Gastrocnemius medialis (tissue), 4 donors: ENCODE data around the gene PLCZ1. TPM values are rescaled to one million over a fixed set of nuclear protein-coding genes. Genes with fewer than 3 reads are reported as not detected.

ENCODE experiments used
- ATAC-seq, 2 donors: fragments of 150-250 bp; one replicate each; pipeline ENCODE4 v1.9.1; 2016
- DNase-seq, 2 donors: peaks; one replicate each; pipeline ENCODE4 v3.0.0-alpha.2; 2019
- H3K27ac ChIP-seq, 4 donors: fragments of 200-600 bp; sonication (generic); 1 replicate in 1 of 4; 2 replicates in 3 of 4; pipeline ENCODE4 v1.5.1; 2016 to 2018; ENCODE audit warnings: mild to moderate bottlenecking in 2 of 4, moderate library complexity in 1 of 4
- H3K27me3 ChIP-seq, 3 donors: fragments of 200-600 bp; sonication (generic) in 2 of 3; 1 replicate in 1 of 3; 2 replicates in 2 of 3; pipeline versions ENCODE4 v1.5.1 to v1.6.0; 2016 to 2019; ENCODE audit warnings: mild to moderate bottlenecking in 1 of 3, moderate library complexity in 1 of 3
- H3K36me3 ChIP-seq, 2 donors: fragments of 200-600 bp; sonication (generic) in 1 of 2; one replicate each; pipeline ENCODE4 v1.5.1; 2017 to 2018
- H3K4me1 ChIP-seq, 2 donors: fragments of 200-600 bp; sonication (generic) in 1 of 2; one replicate each; pipeline ENCODE4 v1.5.1; 2016 to 2017; ENCODE audit warnings: mild to moderate bottlenecking in 2 of 2
- H3K4me3 ChIP-seq, 4 donors: fragments of 200-600 bp; sonication (generic) in 3 of 4; 1 replicate in 1 of 4; 2 replicates in 3 of 4; pipeline ENCODE4 v1.5.1; 2016 to 2019; ENCODE audit warnings: mild to moderate bottlenecking in 2 of 4
- H3K9me3 ChIP-seq, 3 donors: fragments of 200-600 bp; sonication (generic) in 2 of 3; 1 replicate in 1 of 3; 2 replicates in 2 of 3; pipeline ENCODE4 v1.5.1; 2016 to 2019
- POLR2A ChIP-seq, 2 donors: fragments of 450-650 bp; IDR thresholded peaks; one replicate each; pipeline ENCODE4 v1.6.1; 2017; ENCODE audit warnings: antibody characterized with exemption in 2 of 2, mild to moderate bottlenecking in 2 of 2, moderate library complexity in 2 of 2
- in situ Hi-C, 4 donors: fragments of 200-750 bp; cut with MboI; loops; one replicate each; pipeline versions ENCODE4 v1.15.0 to v1.8.0; 2017; ENCODE audit warnings: low sequenced_read_pairs in 4 of 4
- intact Hi-C: fragments of 100-400 bp; cut with DNase I; formaldehyde crosslinking; loops from one replicate; pipeline ENCODE4 v1.15.1; 2023; ENCODE audit warnings: low total_unique reads
- total RNA-seq, 4 donors: library from RNA; depleted of rRNA; stranded (reverse); fragments of >200 nt; gene quantifications; one replicate each; pipeline versions ENCODE4 v1.1.0 to v1.2.3, GENCODE V29; 2016
- TF ChIP-seq, protein P1 (sequence below), 5 experiments: fragments of 450-650 bp in 3 of 5; fragments of 200-600 bp in 2 of 5; sonication (generic) in 2 of 5; IDR thresholded peaks in 4 of 5; conservative IDR thresholded peaks in 1 of 5; 1 replicate in 4 of 5; 2 replicates in 1 of 5; pipeline ENCODE4 v1.5.1; 2016 to 2019; ENCODE audit warnings: antibody characterized with exemption in 5 of 5, mild to moderate bottlenecking in 3 of 5, moderate library complexity in 3 of 5

PLCZ1 gene
- total RNA-seq, 4 donors from 2014 or later: not detected

DNA sequence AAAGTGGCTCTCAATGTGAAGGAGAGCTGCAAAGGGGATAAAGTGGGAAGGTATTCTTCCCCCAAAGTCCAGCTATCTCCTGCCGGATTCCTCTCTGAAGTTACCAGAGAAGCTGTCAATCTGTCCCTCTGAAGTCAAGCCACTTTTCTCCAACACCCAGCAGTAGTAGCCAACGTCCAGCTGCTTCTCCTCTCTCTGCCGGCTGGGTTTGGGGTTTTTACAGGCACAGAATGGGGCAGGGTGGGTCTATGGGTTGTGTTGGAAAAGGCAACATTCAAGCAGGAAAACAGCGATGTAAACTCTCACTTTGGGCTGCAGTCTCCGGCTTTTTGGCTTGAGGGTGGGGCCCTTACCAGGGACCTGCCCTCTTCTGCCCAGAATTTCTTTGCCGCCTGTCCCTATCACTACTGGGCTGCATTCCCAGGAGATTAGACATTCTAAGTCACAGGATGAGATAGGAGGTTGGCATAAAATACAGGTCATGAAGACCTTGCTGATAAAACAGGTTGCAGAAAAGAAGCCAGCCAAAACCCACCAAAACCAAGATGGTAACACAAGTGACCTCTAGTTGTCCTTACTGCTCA lies 16.4 kb upstream of the PLCZ1 start:
- in situ Hi-C loops: no loop called here
- DNase-seq: no peak
- no peaks in the 10 kb centered on the region for H3K36me3 ChIP-seq
- H3K27me3 ChIP-seq: no peaks in the 10 kb centered on the region
- ATAC-seq: no peak
- H3K4me3 ChIP-seq: no peak overlapping the region
- no peak for TF ChIP-seq POLR2A (IDR thresholded peaks at IDR 0.05)
- TF ChIP-seq, protein P1, sequence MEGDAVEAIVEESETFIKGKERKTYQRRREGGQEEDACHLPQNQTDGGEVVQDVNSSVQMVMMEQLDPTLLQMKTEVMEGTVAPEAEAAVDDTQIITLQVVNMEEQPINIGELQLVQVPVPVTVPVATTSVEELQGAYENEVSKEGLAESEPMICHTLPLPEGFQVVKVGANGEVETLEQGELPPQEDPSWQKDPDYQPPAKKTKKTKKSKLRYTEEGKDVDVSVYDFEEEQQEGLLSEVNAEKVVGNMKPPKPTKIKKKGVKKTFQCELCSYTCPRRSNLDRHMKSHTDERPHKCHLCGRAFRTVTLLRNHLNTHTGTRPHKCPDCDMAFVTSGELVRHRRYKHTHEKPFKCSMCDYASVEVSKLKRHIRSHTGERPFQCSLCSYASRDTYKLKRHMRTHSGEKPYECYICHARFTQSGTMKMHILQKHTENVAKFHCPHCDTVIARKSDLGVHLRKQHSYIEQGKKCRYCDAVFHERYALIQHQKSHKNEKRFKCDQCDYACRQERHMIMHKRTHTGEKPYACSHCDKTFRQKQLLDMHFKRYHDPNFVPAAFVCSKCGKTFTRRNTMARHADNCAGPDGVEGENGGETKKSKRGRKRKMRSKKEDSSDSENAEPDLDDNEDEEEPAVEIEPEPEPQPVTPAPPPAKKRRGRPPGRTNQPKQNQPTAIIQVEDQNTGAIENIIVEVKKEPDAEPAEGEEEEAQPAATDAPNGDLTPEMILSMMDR (IDR thresholded peaks at IDR 0.05 in 4 of 5, conservative IDR thresholded peaks at IDR 0.05 in 1 of 5): no peak
- intact Hi-C loops: no loop called here
- no peaks in the 10 kb centered on the region for H3K4me1 ChIP-seq
- H3K9me3 ChIP-seq: no peaks in the 10 kb centered on the region
- no peak overlapping the region for H3K27ac ChIP-seq

GRCh38 chr12:18753481-18754123 lies 15.8 kb upstream of the PLCZ1 start:
- Histone ChIP-seq H3K9me3 (no peaks in the 10 kb centered on the region), H3K27ac (no peak overlapping the region), H3K36me3 (no peaks in the 10 kb centered on the region), H3K27me3 (no peaks in the 10 kb centered on the region), H3K4me1 (no peaks in the 10 kb centered on the region), H3K4me3 (no peak overlapping the region)
- ATAC-seq (no peak), DNase-seq (no peak)
- TF ChIP-seq, protein P1 (IDR thresholded peaks at IDR 0.05 in 4 of 5, conservative IDR thresholded peaks at IDR 0.05 in 1 of 5): no peak
- no peak for TF ChIP-seq POLR2A (IDR thresholded peaks at IDR 0.05)
- intact Hi-C loops: no loop called here
- in situ Hi-C loops: no loop called here

- Histone ChIP-seq H3K4me3 (no peak overlapping the region), H3K36me3 (no peaks in the 10 kb centered on the region), H3K27me3 (no peaks in the 10 kb centered on the region), H3K9me3 (no peaks in the 10 kb centered on the region), H3K27ac (no peak overlapping the region), H3K4me1 (no peaks in the 10 kb centered on the region)
- TF ChIP-seq, protein P1 (IDR thresholded peaks at IDR 0.05 in 4 of 5, conservative IDR thresholded peaks at IDR 0.05 in 1 of 5): no peak
- no peak for TF ChIP-seq POLR2A (IDR thresholded peaks at IDR 0.05)
- ATAC-seq (no peak), DNase-seq (no peak)
- in situ Hi-C loops (no loop called here), intact Hi-C loops (no loop called here)
These were observed 15.1 kb upstream of the PLCZ1 start for GRCh38 chr12:18752947-18753346.

DNA sequence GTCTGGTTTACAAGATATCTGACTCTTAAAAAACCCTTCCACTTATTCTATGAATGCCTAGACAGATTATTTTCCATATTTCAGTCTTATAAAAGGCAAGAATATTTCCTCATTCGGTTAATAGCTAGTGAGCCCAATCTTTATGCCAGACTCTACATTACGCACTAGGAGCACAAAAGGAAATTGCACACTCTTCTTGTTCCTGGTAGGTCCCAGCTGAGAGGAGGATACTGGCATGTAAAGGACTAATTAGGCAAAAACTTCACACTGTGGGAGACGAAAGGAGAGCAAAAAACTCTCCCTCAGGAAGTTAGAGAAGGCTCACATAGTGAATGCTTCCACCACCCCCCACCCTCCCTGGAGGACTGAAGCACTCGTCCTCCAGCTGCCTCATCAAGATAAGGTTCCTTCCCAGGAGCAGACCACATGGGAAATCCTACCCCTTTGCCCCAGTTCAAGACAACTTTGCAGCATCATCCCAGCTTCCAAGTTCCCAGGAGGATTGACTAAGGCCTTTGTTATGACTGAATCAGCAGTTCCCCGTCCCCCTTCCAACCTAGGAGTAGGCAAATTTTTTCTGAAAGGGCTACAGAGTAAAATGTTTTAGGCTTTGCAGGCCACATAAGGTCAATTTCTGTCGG lies 14.6 kb upstream of the PLCZ1 start:
- H3K4me1 ChIP-seq: no peaks in the 10 kb centered on the region
- H3K9me3 ChIP-seq: no peaks in the 10 kb centered on the region
- no peaks in the 10 kb centered on the region for H3K36me3 ChIP-seq
- DNase-seq (no peak), ATAC-seq (no peak)
- intact Hi-C loops (no loop called here), in situ Hi-C loops (no loop called here)
- H3K27ac ChIP-seq: no peak overlapping the region
- no peaks in the 10 kb centered on the region for H3K27me3 ChIP-seq
- H3K4me3 ChIP-seq: no peak overlapping the region
- TF ChIP-seq, protein P1 (IDR thresholded peaks at IDR 0.05 in 4 of 5, conservative IDR thresholded peaks at IDR 0.05 in 1 of 5): no peak
- no peak for TF ChIP-seq POLR2A (IDR thresholded peaks at IDR 0.05)
